Activated gamma-delta T cell treated with Interleukin-2 at 50 U/mL for 16 hours (primary cell): ENCODE results near the gene MRPL49.
A peak's percentile ranks its signal among the peaks of the same experiment; 100 is the strongest.

ENCODE experiments used
- DNase-seq: peaks from one replicate; pipeline ENCODE4 v3.0.0-alpha.2; 2020

MRPL49 gene

DNA sequence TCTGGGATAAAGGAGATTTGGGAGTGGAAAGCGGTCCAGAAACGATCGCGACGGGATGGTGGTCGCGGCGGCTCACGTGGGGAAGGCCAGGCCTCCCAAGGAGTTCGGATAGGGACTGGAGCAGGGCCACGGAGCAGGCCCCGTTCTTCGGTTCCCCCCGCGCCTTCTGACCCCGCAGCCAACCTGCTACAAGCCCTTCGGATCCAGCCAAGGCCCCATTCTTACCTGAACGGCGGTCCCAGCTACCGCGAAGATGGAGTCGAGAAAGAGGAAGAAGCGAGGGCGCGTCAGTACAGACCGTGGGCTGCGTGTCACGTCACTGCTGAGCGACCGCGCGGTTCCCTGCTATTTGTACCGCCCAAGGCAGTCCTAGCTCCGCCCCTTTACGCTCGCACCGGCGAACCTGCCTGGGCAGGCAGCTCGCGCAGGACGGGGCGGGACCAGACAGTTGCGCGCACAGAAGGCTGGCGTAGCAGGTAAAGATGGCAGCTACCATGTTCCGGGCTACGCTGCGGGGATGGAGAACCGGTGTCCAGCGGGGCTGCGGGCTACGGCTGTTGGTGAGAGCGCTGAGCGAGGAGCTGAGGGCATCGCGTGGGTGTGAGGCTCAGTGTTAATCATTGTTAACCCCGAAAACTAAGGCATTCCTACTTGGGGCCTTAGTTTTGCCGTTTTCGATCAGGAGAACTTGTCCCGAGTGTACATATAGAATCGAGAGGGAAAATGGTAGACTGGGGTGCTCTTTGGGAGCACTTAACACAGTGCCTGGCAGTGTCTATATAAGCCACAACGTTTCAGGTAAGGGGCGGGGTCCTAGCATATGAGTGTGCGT lies at the start of gene MRPL49, which contains the start of gene FAU:
Gene MRPL49, plus strand, starts transcription at position 457 of the 832 bp plus-strand sequence. Its CDS starts 26 bp downstream, at position 483.
Gene FAU, minus strand, starts transcription at position 270 of the 832 bp plus-strand sequence. CDS start 321 bp downstream, outside the sequence.
- DNase-seq = peak; percentile 99

DNA sequence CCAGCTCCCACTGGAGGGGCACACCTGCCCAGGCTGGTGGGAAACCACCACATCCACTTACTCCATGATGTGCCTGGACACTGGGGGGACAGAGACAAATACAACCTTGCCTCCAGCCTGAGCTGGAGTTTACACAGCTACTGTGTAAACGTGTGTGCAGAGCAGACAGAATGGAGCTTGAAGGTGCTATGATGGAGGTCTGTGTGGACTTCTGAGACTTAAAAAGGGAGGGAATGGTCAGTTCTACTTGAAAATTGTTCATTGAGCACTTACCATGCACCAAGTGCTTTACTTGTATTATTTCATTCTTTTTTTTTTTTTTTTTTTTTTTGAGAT lies 49.5 kb upstream of the MRPL49 start:
- no peak for DNase-seq

DNA sequence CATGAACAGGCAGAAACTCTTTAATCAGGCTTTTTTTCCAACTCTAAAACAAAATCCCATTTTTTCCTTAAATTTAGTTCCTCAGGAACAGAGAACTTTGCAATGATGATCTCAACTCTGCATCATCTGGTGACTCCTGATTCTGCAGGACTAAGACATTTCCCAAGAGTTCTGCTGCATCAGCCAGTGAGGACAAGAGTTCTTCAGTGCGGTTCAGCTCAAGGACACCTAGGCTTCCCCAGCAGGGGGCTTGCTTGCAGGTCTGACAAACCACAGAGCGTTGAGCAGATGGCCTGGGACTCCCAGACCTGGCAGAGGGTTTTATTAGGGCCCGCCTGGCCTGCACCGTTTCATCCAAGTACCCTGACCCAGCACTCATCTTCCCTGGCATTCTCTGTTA lies 44.7 kb upstream of the MRPL49 start:
- no peak for DNase-seq

DNA sequence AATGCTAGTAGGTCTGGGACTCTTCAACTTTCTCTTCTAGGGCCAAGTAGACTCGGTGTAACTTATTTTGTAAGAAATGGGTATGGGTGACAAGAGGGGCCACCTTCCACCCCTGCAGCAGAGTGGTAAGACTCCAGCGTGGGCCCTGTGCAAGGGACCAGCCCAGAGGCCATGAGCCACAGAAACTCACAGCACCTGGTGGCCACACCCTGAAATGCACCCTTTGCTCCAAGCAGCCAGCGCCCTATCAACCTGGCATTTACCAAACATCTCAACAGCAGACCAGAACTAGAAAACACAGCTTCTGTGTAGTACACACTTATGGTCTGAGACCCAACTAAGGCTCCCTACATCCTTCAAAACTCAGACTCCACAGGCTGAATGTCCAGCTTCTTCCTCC lies 44.0 kb upstream of the MRPL49 start:
- DNase-seq = peak; percentile 71

DNA sequence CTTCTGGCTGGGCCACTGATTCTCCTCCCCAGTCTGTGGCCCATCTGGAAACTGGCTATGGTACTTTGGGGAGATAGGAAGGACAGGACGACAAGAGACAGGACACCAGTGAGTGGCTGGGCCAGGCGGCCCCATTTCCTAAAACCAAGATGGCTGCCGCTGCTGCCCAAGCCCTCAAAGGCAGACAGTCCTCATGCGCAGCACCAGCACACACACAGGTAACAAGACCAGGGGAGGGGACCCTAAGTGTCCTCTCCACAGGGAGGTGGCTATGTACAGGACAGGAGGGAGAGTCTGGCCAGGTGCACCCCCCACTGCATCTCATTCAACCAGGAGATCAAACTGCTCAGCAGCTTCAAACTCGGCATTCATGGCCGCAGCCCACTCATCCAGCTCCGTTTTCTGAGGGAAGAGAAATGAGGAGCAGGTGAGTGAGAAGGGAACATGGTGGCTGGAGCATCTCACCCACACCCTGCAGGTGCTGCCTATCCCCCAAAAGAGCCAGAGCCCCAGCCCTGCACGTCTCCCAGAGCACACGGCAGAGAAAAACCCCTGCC lies 43.3 kb upstream of the MRPL49 start:
- DNase-seq = no peak

DNA sequence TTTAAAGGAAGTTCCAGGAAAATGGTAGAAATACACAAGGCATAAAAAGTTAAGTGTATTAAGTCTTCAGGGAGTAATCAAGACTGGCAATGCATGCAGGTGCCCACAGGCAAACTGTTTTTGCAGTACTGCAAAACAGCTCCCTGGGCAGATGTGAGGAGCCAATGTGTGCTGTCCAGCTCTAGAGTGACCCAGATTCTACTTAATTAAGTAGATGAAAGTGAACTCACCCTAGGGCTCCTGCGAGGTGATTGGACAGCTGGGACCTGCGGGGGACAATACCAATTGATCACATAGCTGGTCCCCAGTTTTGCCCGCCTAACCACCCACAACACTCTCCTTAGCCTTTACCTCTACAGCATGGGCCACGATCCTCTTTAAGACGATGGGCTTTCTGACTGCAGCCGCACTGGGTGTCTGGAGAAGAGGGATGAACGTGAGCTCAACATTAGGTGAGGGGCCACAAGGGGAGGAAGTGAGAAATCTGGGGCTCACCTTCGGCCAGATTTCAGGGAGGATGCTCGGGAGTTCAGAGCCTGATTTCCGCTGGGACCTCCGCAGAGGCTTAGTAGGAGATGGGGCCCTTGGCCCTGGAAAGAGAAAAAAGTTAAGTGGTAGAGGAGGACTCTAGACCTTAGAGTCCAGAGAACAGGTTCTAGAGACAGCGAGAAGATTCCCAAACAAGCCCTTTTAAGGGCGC lies 38.8 kb upstream of the MRPL49 start:
- no peak for DNase-seq

DNA sequence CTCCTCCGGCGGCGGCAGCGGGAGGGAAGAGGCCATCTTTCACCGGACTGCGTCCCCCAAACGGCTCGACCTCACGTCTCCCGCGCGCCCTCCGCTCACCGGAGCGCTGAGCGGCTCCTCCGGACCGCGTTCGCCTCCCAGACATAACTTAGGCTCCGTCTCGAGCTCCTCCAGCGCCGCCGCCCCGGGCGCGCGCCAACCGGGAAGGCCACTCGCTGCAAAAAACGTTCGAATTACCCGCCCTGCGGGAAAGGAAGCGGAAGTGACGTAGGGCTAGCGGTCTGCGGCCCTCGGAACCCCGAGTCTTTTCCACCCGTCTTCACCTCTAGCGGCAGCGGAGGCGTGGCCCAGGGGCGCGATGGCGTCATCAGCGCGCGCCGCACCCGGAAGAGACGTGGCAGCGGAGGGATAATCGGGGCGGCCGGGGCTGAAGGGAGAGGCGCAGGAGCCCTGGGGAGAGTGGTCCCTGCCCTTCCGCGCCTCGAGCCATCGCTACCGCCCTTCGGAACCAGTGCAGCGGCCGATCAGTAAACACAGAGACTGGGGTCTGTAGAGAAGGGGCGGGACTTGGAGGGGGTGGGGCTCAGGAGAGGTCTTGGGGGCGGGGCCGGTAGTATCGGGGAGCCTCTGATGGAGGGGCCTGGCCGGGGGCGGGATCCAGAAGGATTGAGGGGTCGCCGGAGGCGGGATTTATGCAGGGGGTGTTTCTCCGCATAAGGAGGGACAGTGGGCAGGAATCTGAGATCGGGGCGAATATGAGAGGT lies 38.1 kb upstream of the MRPL49 start, which contains the start of the genes CDCA5 and ZFPL1:
Gene CDCA5, minus strand, starts transcription at position 207 of the 764 bp plus-strand sequence. Its CDS starts 62 bp downstream, at position 145.
Gene ZFPL1, plus strand, starts transcription at position 389 of the 764 bp plus-strand sequence. CDS start 477 bp downstream, outside the sequence.
- peak; percentile 96 for DNase-seq

DNA sequence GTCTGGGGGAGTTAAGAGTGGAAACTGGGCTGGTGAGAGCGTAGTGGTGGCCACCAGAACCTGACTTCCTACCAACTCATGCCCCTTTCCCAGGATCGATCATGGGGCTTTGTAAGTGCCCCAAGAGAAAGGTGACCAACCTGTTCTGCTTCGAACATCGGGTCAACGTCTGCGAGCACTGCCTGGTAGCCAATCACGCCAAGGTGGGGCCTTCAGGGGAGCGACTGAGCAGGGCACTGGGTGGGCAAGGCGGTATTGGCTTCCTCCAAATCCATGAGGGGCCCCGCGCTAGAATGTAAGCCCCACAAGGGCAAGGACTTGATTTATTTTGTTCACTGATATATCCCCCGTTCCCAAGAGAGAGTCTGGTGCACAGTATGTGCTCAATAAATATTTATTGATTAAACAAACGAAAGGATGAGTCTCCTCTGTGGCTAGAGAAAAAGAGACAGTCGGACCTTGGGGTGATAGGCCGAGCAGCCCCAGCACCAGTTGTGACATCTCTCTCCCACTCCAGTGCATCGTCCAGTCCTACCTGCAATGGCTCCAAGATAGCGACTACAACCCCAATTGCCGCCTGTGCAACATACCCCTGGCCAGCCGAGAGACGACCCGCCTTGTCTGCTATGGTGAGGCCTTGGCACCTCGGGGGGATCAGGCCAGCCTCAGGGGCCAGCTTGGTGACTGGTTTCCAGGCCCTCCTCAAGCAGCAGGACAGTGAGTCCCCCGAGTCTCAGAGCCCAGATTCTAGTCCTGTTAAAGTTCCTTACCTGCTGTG lies 37.3 kb upstream of the MRPL49 start:
- no peak for DNase-seq

DNA sequence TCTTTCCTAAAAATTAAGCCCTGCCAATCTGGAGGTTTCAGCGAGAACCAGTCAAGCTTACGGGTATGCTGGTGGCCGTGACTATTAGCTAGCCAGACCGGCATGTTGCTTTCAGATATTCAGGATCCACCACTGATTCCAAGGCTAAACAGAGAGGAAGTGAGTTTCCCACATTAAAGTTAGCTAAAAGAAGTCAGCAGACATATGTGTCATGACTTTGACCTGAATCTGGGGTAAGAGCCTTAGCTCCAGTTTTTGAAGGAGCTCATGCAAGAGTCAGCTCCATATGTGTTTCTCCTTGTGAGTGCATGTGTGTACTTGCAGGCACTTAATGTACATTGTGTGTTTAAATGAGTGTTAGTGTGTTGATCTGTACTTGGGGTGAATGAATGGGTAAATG lies 36.7 kb upstream of the MRPL49 start:
- DNase-seq = no peak

DNA sequence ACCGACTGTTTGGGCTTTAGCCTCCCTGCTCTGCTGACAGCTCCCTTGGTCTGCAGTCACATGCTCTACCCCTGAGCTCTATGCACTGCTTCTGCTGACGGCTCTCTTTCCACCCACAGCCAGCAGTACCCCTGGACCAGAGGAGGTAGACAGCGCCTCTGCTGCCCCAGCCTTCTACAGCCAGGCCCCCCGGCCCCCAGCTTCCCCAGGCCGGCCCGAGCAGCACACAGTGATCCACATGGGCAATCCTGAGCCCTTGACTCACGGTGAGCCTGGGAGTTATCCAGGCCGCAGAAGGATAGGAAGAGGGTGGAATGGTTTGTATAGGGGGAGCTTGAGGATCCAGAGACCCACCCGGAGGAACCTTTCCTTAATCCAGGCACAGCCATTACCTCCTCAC lies 35.3 kb upstream of the MRPL49 start:
- no peak for DNase-seq

DNA sequence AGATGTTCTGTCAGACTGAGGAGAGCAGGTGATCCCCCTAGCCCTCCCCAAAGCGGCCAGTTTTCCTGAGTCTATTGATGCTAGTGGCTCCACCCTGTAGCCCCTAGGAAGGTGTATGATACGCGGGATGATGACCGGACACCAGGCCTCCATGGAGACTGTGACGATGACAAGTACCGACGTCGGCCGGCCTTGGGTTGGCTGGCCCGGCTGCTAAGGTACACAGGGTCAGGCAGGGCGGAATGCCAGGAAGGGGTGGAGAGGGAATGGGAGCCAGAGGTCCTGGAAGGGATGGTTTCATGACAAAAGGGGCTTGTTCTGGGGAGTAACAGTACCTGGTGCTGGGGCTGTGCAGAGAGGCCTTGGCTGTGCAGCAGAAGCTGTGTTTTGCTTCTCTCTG lies 34.9 kb upstream of the MRPL49 start:
- DNase-seq = no peak

DNA sequence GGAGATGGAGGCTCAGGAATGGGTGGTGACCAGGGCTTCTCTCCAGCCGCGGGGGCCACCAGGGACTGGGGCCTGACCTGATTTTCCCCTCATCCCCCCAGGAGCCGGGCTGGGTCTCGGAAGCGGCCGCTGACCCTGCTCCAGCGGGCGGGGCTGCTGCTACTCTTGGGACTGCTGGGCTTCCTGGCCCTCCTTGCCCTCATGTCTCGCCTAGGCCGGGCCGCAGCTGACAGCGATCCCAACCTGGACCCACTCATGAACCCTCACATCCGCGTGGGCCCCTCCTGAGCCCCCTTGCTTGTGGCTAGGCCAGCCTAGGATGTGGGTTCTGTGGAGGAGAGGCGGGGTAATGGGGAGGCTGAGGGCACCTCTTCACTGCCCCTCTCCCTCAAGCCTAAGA lies 34.3 kb upstream of the MRPL49 start:
- no peak for DNase-seq

DNA sequence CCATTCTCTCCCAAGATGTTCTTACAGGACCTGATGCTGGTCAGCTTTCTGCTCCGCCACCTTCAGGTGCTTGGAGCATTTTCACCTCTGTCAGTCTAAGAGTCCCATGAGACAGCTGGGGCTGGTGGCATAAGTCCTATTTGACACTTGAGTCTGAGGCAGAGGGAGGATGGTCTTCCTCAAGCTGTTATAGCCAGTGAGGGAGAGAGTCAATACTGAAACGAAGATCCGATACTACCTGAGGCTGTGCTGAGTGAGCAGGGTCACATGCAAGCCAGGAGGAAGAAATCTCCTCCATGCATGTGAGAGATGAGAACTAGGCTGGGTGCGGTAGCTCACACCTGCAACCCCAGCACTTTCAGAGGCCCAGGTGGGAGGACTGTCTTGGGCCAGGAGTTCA lies 32.5 kb upstream of the MRPL49 start:
- no peak for DNase-seq

DNA sequence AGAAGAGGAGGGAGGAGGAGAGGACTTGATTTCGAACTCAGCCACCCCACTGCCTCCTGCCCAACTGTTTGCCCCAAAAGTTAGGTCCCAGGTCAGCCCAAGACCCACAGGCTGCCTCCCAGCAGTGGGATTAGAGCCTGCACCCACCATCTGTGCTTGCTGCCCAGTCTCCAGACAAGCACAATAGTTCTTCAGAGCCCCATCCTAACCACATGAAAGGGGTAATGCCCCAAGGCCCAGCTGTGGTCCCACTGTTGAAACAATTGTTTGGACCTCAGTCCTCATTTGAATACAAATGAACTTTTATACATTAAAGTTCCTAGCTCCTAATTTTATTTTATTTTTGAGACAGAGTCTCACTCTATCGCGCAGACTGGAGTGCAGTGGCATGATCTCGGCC lies 31.5 kb upstream of the MRPL49 start:
- no peak for DNase-seq

DNA sequence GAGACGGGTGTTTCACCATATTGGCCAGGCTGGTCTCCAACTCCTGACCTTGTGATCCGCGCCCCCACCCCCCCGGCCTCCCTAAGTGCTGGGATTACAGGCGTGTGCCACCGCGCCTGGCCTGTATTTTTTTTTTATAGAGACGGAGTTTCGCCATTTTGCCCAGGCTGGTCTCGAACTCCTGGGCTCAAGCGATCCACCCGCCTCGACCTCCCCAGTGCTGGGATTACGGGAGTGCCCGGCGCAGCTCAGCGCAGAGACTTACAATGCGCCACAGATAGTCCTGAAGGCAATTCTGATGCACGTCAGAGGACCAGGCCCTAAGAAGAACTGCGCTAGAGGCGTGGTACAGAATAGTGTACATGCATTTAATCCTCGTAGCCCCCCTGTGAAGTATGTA lies 26.7 kb upstream of the MRPL49 start:
- DNase-seq = no peak

DNA sequence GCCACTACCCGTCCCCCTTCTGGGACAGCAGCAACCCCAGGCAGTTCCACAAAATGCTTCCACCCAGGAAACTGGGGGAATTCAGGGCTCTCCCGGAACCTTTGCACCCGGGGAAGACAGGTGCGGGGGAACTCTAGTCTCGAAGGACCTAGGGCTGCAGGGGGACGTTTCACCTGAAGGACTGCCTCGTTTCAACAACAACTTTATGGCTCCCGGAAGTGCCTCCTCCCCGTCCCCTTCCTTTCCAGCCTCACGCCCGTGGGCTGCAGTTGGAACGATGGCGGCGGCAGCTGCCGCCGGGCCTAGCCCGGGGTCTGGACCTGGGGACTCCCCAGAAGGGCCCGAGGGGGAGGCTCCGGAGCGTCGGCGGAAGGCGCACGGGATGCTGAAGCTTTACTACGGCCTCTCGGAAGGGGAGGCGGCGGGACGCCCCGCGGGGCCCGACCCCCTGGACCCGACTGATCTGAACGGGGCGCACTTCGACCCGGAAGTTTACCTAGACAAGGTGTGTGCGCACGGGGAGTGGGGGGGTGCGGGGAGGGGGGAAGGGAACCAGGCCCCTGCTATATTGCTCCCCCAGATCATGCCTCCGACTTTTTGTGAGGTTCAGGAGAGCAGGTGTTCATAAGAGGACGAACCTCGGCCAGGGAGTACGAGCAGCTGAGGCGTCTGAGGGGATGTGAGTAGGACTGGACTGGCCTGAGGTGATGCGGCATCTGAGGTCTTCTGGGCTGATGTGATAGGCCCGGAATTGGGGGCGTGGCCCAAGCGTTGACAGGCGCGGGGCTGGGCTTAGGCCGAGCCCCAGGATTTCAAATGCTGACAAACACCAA lies 25.9 kb upstream of the MRPL49 start, which contains the start of gene VPS51:
Gene VPS51, plus strand, starts transcription at position 241 of the 833 bp plus-strand sequence. Its CDS starts 37 bp downstream, at position 278.
- peak; percentile 84 for DNase-seq

DNA sequence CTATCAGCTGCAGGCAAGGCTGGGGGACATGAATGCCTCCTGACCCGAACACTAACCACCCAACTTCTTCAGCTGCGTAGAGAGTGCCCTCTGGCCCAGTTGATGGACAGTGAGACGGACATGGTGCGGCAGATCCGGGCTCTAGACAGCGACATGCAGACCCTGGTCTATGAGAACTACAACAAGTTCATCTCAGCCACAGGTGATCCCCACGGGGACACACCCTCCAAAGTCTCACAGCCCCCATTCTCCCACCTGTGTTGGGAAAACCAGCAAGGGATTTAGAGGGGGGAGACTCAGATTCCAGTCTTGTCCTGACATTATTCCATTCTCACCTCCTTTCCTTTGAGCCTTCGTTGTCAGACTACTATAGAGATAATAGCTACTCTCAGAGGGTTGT lies 25.2 kb upstream of the MRPL49 start:
- no peak for DNase-seq

DNA sequence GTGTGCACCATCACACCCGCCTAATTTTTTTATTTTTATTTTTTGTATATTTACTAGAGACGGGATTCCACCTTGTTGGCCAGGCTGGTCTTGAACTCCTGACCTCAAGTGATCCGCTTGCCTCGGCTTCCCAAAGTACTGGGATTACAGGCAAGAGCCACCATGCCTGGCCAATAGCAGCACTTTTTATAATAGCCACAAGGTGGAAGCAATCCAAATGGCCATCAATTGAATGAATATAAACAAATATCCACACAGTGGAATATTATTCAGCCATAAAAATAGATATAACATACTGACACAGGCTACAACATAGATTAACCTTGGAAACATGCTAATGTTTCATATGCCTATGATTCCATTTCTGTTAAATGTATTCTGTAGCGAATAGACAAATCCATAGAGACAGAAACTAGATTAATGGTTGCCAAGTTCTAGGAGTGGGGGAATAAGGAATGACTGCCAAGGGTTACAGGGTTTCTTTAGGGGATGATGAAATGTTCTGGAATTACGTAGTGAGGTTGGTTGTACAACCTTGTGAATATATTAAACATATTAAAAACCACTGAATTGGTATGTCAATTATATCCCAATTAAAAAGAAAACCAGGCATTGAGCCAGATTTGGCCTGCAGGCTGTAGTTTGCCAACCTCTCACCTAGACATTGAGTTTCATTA lies 21.3 kb upstream of the MRPL49 start:
- no peak for DNase-seq

DNA sequence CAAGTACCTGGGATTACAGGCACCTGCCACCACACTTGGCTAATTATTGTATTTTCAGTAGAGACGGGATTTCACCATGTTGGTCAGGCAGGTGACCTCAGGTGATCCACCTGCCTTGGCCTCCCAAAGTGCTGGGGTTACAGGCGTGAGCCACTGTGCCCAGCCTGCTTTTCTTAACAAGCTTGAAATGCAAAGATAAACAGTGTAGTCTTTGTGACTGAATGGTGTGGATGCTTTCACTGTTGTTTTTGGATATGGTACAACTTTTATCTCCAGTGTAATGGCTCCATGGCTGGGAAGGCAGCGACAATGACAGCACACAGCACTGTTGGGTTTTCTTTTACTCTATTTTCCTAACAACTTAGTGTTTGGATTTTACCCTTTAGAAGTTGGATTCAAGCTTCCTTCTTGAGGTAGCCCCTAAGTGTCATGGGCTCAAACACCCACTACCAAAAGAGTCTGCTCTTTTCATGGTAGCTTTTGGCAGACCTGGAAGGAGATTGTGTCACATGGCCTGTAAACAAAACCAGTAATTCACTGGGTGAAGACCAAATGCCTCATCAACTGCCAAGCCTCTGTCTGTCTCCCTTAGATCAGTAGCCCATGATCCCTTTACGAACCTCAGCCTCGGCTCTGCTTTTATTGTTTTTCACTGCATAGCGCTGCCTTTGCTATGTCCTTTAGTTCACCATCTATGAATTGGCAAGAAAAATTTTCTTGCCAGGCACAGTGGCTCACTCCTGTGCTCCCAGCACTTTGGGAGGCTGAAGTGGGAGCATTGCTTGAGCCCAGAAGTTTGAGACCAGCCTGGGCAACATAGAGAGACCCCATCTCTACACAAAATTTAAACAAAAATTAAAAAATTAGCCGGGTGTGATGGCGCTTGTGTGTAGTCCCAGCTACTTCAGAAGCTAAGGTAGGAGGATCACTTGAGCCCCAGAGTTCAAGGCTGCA lies 19.7 kb upstream of the MRPL49 start:
- no peak for DNase-seq
